KBM-7 (cell line): Measurements from ENCODE around the gene IFNB1.

Source experiments
- DNase-seq: peaks from one replicate; pipeline ENCODE4 v3.0.0-alpha.2; 2015
- in situ Hi-C: fragments of 300-500 bp; cut with MboI; formaldehyde crosslinking; loops from 2 replicates; pipeline ENCODE4 v1.14.3; 2020; ENCODE audit warnings: low sequenced_read_pairs, low pct_unique_long_range_greater_than_20kb, mixed read lengths

IFNB1 gene

DNA sequence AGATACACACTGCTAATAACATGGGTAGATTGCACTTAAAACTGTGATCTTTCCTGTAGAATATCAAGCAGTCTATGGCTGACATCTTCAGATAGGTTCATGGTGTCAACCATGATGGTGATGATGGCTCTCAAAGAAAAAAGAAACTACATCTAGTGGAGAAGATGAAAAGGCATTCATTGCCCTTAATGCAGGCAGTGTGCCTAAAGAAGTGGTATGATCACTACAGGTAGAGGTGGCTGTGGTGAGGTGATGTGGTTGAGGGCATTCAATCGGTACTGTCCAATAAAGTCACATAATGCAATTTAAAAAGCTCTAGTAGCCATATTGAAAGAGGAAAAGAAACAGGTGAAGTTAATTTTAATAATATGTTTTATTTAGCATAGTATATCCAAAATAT, 3.1 kb upstream of the IFNB1 start:
- no peak for DNase-seq
- in situ Hi-C loops, result no loop called here

DNA sequence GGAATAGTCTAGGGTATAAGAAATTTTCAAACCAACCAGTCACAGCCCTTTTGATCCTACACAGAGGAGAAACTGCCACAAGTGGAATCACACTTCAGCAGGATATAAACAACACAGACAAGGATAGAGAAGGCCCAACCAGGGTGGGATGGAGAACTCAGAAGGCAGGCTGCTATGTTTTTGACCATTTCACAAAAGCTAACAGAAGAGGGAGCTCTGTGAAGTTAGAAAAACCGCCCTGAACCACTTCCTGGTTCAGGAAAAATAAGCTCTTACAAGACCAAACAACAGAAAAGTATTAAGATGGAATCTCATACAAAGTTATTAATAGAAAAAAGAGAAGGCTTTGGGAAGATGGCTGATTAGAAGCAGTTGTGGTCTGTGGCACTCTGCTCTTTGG, 960 bp upstream of the IFNB1 start:
- in situ Hi-C loops, result no loop called here
- peak; percentile 84 for DNase-seq

DNA sequence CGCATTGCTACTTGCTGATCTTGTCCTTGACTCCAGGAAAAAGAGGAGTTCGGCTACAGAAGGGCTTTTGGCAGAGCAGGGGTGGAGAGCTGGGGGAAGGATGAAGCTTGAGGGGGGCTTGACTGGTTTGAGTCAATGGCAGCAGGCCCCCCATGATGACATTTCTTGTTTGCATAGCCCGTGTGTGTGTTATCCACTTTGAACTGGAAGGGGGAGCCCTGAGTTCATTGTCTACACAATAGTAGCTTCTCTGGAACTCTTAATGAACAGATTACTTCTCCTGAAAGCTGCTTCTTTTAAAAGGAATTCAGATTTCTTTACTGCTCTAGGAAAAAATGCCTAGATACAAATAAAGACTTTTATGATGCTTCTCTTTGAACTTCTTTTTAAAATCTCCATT, 2.3 kb downstream of the IFNB1 start:
- DNase-seq, result no peak
- in situ Hi-C loops, result no loop called here

DNA sequence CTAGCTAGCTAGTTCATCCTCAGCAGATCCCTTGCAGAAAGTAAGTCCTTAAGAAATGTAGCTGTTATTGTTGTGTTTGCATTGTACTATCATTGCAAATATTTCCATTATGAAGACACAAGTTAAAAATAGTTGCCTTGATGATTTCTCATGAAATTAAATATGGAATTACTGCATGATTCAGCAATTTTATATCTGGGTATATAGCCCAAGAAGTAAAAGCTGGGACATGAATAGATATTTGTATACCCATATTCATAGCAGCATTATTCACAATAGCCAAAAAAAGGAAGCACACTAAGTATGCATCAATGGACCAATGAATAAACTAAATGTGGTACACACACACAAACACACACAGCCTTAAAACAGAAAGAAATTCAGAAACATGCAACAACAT, 6.8 kb downstream of the IFNB1 start:
- in situ Hi-C loops, result no loop called here
- no peak for DNase-seq

DNA sequence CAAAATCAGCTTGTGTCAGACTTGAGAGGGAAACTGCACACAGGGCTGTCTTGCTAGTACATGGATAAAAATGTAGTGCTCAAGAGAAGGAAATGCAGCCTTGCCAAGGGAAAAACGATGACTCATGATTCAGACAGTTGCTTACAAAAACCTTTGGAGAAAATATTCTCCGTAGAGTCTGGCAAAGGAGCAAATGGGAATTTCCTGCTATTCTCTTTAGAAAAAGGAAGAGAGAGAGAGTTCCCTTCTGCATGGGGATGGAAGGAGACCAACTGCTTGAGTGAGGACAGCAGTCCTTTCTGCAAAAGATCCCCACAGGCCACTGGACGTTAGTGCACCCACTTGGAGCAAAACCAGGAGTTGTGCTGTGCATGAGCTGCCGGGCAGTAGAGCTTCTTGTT, 7.6 kb downstream of the IFNB1 start:
- in situ Hi-C loops, result no loop called here
- DNase-seq, result peak; percentile 72

DNA sequence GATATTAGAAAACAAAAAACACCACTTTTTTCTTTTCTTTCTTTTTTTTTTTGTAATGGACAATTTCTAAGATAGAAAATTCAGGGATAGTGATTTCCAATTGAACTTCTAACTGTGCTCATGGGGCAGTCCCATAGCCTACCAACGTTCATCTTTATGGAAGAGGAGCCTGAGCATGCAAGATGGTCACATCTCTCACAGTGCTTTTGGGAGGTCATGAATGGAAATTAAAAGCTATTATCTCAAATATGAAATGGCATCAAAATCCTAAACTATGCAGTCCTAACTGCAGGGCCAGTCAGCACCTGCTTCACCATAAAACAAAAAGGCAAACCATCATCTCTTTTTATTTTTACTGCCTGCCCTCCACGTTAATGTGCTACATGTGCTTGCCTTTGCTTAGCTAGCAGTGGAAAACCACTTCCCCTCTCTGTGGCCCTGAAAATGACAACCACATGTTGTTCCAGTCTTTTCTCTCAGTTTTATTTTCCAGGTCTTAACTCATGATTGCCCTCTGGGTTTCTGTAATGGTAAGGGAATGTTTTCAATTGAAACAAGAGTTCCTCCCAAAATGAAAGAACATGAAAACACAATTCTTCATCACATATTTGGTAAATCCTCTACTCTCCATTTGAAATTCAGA, 16.7 kb downstream of the IFNB1 start:
- in situ Hi-C loops, result no loop called here
- peak; percentile 82 for DNase-seq

DNA sequence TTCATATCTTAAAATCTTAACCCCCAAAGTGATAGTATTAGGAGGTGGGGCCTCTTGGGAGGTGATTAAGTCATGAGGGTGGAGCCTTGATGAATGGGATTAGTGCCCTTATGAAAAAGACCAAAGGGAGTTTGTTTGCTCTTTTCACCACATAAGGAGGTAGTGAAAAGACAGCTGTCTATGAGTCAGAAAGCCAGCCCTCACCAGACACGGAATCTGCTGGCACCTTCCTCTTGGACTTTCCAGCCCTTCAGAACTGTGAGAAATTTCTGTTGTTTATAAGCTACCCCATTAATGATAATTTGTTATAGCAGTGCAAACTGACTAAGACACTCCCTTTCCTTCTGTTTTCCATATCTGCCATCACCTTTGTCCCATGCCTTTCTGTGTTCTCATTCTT, 20.8 kb downstream of the IFNB1 start:
- in situ Hi-C loops, result no loop called here
- DNase-seq, result no peak

DNA sequence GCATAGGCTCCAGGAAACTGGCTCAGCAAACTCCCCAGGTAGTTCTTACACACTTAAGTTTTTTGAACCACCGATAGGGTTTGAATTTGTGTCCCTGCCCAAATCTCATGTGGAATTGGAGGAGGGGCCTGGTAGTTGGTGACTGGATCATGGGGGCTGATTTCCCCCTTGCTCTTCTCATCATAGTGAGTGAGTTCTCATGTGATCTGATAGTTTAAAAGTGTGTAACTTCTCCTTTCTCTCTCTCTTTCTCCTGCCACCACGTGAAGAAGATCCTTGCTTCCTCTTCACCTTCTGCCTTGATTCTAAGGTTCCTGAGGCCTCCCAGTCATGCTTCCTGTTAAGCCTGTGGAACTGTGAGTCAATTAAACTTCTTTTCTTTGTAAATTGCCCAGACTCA, 23.9 kb downstream of the IFNB1 start:
- in situ Hi-C loops, result no loop called here
- peak; percentile 83 for DNase-seq

DNA sequence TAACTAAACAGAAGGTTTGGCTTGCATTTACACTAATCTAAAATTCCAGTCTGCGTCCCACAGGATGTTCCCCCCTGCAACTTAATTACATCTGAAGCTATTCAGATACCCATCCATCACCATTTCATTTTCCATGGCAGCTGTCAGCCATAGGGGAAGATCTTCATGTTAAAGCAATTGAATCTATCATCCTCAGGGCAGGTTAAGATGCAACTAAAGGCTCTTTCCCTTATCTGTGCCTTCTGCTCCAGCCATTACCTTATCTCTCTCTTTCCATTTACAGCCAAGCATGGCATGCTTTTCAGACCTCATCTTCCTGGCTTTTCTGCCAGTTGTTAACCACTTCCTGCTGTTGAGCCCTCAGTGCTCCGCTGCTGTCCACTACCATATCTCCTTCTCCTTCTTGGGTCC, 30.5 kb downstream of the IFNB1 start:
- in situ Hi-C loops, result loop anchor here (25.0 kb wide), 1 partner anchor 110 kb away; no protein-coding TSS in a partner anchor
- DNase-seq, result peak; percentile 91

DNA sequence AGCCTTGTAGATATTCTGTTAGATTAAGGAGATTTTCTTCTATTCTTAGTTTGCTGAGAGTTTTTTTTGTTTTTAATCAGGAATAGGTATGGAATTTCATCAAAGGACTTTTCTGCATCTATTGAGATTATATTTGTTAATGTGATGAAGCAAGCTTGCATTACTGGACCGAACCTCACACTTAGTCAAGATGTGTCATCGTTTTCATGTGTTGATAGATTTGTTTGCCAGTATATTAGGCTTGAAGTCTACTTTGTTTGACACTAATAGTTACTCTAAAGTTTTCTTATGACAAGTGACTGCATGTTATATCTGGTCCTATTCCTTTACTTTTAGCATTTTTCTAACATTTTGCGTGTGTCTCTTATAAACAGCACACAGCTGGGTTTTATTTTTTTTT, 33.9 kb downstream of the IFNB1 start:
- in situ Hi-C loops, result loop anchor here (25.0 kb wide), 1 partner anchor 107 kb away; no protein-coding TSS in a partner anchor
- no peak for DNase-seq

DNA sequence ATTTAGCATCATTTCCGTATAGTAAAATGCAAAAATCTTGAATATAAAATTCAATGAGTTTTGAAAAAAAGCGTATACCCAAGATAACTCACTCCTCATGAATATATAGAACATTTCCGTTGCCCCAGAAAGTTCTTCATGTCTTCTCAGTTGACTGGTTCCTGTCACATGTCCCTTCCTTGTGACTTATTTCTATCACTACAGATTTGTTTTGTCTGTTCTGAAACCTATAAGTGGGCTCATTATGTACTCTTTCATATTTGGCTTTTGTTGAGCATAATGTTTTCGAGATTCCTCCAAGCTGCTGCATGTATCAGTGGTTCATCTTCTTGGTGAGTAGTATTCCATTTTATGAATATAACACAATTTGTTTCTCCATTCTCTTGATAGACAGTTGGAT, 35.3 kb downstream of the IFNB1 start:
- in situ Hi-C loops, result loop anchor here (25.0 kb wide), 1 partner anchor 105 kb away; no protein-coding TSS in a partner anchor
- DNase-seq, result no peak

DNA sequence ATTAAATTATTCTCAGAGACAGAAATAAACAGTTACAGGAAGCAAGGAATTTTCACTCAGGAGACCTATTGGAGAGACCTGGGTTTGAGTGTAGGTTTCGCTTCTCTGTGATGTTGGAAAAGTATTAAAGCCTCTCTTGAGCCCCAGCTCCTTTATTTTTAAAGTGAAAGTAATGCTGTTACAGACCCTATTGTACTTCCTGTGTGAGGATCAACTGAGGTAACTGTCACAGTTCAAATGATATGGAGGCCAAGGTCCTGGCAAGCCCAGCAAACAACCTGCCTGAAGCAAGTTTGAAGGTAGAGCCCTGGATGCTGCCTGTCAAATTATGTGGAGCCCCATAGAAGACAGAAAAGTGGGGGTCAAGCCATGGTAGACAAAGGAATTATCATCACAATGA, 38.4 kb downstream of the IFNB1 start:
- in situ Hi-C loops, result loop anchor here (25.0 kb wide), 1 partner anchor 102 kb away; no protein-coding TSS in a partner anchor
- no peak for DNase-seq

DNA sequence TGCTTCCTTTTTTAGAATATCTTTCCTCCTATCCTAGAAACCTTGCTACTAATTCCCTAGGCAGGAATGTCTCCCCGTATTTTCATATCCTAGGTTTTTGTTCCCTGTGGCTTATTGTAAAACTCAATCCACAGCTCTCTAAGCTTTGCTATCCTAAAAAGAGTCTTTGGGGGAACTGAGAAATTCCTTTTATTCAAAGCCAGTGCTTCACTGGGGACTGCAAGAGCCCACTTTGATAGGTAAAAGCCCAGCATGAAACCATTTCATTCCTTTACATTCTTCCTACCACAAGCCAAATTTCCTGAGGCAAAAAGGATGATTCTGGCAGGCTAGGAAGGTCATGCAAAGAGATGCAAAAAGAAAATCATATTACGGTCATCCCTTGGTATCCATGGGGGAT, 40.5 kb downstream of the IFNB1 start:
- in situ Hi-C loops, result loop anchor here (25.0 kb wide), 1 partner anchor 100 kb away; no protein-coding TSS in a partner anchor
- DNase-seq, result no peak

DNA sequence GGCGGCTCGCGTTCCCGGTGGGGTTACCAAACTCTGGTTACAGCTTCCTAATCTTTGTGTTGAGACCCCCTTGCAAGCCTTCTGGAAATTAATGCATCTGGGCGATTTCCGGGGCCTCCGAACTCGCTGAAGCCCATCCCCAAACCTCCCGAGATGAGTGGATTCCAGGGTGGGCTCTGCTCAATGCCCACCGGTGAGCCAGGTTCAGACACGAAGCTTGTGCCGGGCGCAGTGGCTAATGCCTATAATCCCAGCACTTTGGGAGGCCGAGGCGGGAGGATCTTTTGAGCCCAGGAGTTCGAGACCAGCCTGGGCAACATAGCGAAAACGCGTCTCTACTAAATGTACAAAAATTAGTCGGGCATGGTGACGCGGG, 45.9 kb downstream of the IFNB1 start:
- in situ Hi-C loops, result loop anchor here (25.0 kb wide), 1 partner anchor 94 kb away; no protein-coding TSS in a partner anchor
- DNase-seq, result no peak

DNA sequence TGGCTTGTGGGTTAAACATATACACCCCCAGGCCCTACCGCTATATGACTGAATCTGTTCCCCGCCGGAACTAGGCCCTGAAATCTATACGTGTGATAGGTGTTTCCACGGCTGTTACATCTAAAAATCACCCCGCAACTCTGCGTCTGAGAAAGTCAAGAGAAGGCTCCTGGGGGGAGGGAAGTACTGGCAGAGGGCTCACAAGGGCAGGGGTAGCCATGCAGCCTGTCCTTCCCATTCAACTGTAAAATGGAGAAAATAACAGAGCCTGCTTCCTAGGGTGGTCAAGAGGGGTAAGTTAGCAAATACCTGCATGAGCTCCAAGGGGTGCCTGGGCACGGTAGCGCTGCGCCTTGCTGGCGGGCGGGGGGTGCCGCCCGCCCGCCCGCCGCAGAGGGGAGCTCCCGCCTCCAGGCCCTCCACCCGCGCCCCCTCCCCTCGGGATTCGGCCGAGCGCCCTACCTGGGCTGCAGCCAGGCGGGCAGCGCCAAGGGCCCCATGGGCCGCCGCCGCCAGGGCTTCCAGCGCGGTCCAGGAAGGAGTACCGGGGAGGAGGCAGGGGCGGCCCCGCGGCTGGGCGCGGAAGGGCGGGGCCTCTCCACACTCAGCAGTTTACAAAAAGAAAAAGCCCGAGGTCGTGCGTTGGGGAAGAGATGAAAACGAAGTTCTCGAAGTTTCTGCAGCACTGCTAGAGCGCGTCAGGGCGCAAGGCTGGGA, 46.5 kb downstream of the IFNB1 start, which contains the start of gene HACD4:
Gene HACD4, minus strand, starts transcription at position 550 of the 717 bp plus-strand sequence. Its CDS starts 50 bp downstream, at position 500.
- in situ Hi-C loops, result loop anchor here (25.0 kb wide), 1 partner anchor 94 kb away; no protein-coding TSS in a partner anchor
- DNase-seq, result peak; percentile 82

DNA sequence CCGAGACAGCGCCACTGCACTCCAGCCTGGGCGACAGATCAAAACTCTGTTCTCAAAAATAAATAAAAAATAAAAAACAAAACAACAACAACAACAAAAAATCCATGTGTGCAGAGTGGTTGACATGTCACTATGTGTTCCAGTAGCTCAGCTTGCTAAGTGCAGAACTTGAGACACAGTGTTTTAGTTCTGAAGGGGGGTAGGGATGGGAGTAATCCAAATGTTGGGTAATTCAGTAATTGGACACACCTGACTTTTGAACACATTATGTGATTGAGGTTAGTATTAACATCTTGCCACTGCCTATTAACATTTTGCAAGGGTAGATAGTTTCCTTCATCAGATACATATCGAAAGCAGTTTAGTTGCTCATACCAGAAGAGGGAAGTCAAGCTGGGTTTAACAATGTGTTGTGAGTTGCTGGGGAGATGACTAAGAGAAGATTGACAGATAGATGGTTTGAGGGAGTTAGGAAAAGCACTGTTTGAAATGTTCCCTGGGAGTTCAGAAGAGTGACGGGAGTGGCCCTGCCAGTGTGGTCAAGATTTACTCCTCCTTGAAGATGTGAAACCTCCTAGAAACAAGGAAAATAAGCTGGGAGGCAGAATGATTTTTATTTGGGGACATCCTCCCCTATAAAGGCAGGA, 47.2 kb downstream of the IFNB1 start:
- DNase-seq, result peak; percentile 85
- in situ Hi-C loops, result loop anchor here (25.0 kb wide), 1 partner anchor 93 kb away; no protein-coding TSS in a partner anchor

DNA sequence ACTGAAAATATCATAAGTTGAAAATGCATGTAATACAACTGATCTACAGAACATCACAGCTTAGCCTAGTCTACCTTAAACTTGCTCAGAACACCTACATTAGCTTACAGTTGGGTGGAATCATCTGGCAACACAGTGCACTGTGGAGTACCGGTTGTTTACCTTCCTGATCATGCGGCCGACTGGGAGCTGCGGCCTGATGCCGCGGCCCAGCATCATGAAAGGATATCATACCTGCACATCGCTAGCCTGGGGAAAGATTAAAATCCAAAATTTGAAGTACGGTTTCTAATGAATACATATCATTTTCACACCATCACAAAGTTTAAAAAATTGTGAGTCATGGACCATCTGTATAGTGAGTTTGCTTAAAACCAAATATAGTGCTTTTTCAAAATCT, 48.1 kb downstream of the IFNB1 start:
- in situ Hi-C loops, result loop anchor here (25.0 kb wide), 1 partner anchor 92 kb away; no protein-coding TSS in a partner anchor
- DNase-seq, result no peak

DNA sequence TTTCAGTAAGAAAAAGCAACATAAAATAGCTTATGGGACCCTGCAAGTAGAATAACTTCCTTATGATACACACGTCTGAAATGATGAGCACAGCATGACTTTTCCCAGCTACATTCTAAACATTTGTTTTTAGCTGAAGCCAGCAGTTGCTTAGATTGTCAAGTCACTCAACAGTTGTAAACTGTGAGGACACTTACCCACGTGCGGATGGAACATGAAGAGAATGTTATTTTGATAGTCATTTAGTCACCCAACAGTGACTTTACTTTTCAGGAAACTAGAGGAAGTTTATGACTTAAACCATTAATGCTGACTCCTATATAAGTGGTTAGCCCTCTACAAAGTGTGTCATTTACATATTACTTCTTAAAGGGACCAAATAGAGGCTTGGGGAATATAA, 49.3 kb downstream of the IFNB1 start:
- in situ Hi-C loops, result loop anchor here (25.0 kb wide), 1 partner anchor 91 kb away; no protein-coding TSS in a partner anchor
- peak; percentile 15 for DNase-seq

DNA sequence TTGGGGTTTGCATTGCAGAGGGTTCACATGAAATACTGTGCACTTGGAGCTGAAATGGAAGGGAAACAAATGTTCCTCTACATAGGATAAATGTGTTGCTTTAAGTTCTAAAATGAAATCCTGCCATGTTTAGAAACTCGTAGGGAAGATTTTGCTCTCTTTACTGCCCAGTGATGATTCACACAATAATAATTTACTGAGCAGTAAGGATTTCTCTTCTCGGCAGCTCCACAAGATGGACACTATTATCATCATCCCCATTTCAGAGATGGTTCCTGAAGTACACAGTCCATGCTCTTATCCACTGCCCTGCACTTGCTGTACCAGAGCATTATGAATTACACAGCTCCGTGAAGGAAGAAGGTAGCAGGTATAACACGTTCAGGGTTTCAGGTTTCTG, 50.4 kb downstream of the IFNB1 start:
- in situ Hi-C loops, result loop anchor here (25.0 kb wide), 1 partner anchor 90 kb away; no protein-coding TSS in a partner anchor
- DNase-seq, result no peak
